K562 treated with DMSO at 1 percent for 12 hours (cell line): ENCODE data around the gene TNFAIP8L3. TPM values are rescaled to one million over a fixed set of nuclear protein-coding genes. Genes with fewer than 3 reads are reported as not detected.

Experiments used
- total RNA-seq: library from RNA; unstranded; fragments of 300-600 nt; gene quantifications from 2 replicates; pipeline ENCODE4 v1.2.3, GENCODE V29; 2022; ENCODE audit not compliant: insufficient read depth

Gene TNFAIP8L3
- total RNA-seq, result not detected in 2 replicates

GRCh38 chr15:51094606-51095569 lies at the start of gene TNFAIP8L3:
Gene TNFAIP8L3, minus strand, starts transcription at chr15:51094906. Its CDS starts 311 bp downstream, at chr15:51094595.

Other genes with a start within 250 kb of the TNFAIP8L3 start
- 1.8 and 7.2 TPM in 2 replicates for gene AP4E1, start 186.2 kb downstream of the TNFAIP8L3 start, total RNA-seq
- gene CYP19A1, start 243.7 kb upstream of the TNFAIP8L3 start, total RNA-seq, result not detected in 2 replicates
- gene GLDN, start 246.7 kb upstream of the TNFAIP8L3 start, total RNA-seq, result 0.80 and 1.5 TPM in 2 replicates